GM19438 (cell line): ENCODE measurements around the gene GPSM3.
"Not testable (repeated sequence)": the region's sequence is repeated elsewhere in the genome, so short reads cannot be mapped to it uniquely, and the experiment has no call there.

Source experiments
- ATAC-seq: cut with Tn5 transposase; IDR thresholded peaks from one replicate; pipeline ENCODE4 v1.9.1; 2021; ENCODE audit warnings: low read depth; ENCODE audit not compliant: unreplicated experiment

The GPSM3 gene

GRCh38 chr6:32152769-32153563 lies 39.5 kb downstream of the GPSM3 start:
- ATAC-seq = no peak

- no peak for ATAC-seq
Measured at GRCh38 chr6:32151863-32152768, 40.3 kb downstream of the GPSM3 start, which contains the start of gene PRRT1. PRRT1 (minus strand) TSS chr6:32151939; CDS start chr6:32151827, 112 bp downstream.

GRCh38 chr6:32151181-32151862 lies 41.1 kb downstream of the GPSM3 start:
- no peak for ATAC-seq

GRCh38 chr6:32149932-32150870 lies 42.2 kb downstream of the GPSM3 start:
- ATAC-seq = no peak

- no peak for ATAC-seq
Measured at GRCh38 chr6:32149092-32149755, 43.2 kb downstream of the GPSM3 start.

GRCh38 chr6:32148289-32149091 lies 44.0 kb downstream of the GPSM3 start:
- ATAC-seq = no peak

- ATAC-seq = no peak
Measured at GRCh38 chr6:32147401-32148132, 44.9 kb downstream of the GPSM3 start.

- no peak for ATAC-seq
Measured at GRCh38 chr6:32146687-32147086, 45.8 kb downstream of the GPSM3 start.

- no peak for ATAC-seq
Measured at GRCh38 chr6:32146287-32146686, 46.2 kb downstream of the GPSM3 start.

- not testable (repeated sequence) for ATAC-seq
Measured at GRCh38 chr6:32144238-32144637, 48.2 kb downstream of the GPSM3 start.
